OCI-LY7 (cell line): ENCODE measurements around the gene DDX42.

Experiments
- EZH2phosphoT487 ChIP-seq: fragments of 200-600 bp; sonication (generic); IDR thresholded peaks from 2 replicates; pipeline ENCODE4 v1.6.1; 2018; ENCODE audit warnings: low read depth, borderline replicate concordance, mild to moderate bottlenecking, mixed run types, antibody characterized with exemption, low read length, moderate library complexity, mixed read lengths
- TF ChIP-seq, protein P1 (sequence below): fragments of 200-600 bp; sonication (generic); conservative IDR thresholded peaks from 2 replicates; pipeline ENCODE4 v1.5.1; 2014; ENCODE audit warnings: mild to moderate bottlenecking, antibody characterized with exemption, low read length, moderate library complexity, mixed read lengths

DNA sequence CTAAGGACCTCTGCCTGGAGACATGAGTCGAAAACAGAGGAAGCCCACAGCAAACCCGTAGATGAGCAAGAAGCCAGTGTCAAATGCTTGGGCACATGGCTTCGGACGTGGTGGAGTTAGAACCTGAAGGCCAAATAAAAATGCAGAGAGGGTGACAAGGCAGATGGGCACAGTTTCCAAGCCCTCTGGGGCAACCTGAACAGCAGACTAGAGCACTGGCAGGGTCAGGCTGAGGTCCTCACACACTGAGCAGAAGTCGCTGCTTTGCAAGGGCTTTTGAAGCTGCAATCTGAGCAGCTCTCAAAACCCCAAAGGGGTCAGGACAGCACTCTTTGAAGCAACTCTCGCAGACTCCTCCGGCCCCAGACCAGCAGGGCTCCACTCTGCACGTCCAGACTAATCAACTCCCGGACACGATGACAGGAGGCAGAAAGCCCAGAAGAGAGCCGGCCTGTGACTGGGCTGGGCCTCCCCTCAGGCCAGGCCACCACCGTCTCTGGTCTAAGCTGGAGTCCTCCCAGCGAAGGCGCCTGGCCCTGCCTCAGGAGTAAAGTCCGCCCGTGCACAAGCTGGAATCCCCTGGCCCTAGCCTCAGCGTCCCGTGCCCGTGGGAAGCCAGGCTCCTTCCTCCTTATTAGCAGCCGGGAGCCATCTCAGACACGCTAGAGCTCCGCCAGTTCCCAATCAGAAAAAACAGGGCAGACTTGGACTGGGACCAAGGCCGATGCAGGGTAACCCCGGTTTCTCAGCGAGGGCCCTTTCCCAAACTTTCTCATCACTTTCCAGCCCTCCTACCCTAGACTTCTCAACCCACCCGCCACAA is 67.6 kb downstream of the DDX42 start:
- TF ChIP-seq, protein P1, sequence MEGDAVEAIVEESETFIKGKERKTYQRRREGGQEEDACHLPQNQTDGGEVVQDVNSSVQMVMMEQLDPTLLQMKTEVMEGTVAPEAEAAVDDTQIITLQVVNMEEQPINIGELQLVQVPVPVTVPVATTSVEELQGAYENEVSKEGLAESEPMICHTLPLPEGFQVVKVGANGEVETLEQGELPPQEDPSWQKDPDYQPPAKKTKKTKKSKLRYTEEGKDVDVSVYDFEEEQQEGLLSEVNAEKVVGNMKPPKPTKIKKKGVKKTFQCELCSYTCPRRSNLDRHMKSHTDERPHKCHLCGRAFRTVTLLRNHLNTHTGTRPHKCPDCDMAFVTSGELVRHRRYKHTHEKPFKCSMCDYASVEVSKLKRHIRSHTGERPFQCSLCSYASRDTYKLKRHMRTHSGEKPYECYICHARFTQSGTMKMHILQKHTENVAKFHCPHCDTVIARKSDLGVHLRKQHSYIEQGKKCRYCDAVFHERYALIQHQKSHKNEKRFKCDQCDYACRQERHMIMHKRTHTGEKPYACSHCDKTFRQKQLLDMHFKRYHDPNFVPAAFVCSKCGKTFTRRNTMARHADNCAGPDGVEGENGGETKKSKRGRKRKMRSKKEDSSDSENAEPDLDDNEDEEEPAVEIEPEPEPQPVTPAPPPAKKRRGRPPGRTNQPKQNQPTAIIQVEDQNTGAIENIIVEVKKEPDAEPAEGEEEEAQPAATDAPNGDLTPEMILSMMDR: no peak
- no peak for TF ChIP-seq EZH2phosphoT487
